Measurements from ENCODE around the gene PCSK6. TPM values are rescaled to one million over a fixed set of nuclear protein-coding genes. Genes with fewer than 3 reads are reported as not detected.

Gene PCSK6
- total and polyA plus RNA-seq, 2 of the 8 experiments (the other 6 are each of a cell fraction or from before 2014, with no cell fraction given) = 1.9 to 4.0 TPM

DNA sequence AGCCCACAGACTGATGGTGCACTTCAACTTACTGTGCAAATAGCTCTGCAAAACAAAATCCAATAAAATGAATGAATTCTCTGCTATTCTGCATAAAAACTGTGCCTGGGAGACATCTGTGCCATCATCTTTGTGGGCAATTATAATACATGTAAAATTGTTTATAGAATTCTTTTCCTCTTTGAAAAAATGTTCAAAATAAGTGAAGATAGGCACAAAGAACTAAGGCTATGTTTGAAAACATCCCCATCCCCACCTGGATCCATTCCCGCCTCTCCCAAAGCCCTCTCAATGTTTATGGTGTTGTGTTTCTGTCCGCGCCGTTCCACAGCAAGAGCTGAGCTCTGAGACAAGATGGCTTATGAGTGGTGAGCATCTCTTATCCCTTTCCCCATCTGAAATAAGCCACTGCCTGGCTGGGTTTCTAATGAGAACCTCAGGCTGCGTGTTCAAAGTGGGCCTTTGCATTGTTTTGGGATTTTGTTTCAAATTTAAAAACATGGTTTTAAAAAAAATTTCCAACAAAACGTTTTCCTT is 172.1 kb downstream of the PCSK6 start (continued):
- TF ChIP-seq GABPA (IDR thresholded peaks at IDR 0.05; ENCODE audit: borderline replicate concordance, insufficient read depth, low read length) = no peak
- no peak for TF ChIP-seq HDAC2 (IDR thresholded peaks at IDR 0.05; ENCODE audit: borderline replicate concordance in 1 of 2, low read depth in 2 of 2, low read length in 2 of 2)
- TF ChIP-seq GTF2F1 (IDR thresholded peaks at IDR 0.05; ENCODE audit: borderline replicate concordance, low read depth, low read length) = no peak

All from H1 (cell line).